Measurements from ENCODE around the gene DGKQ.
"Not testable (repeated sequence)": the region's sequence is repeated elsewhere in the genome, so short reads cannot be mapped to it uniquely, and the experiment has no call there.

DGKQ gene

GRCh38 chr4:948101-948935 lies 25.1 kb downstream of the DGKQ start:
- no peak for ATAC-seq (replicated peaks; ENCODE audit: extremely low read depth, poor library complexity, severe bottlenecking)
- Mint-ChIP-seq H3K4me3 (no peak overlapping the region), H3K4me1 (peaks cover 27% of the 10 kb centered on the region), H3K9me3 (no peaks in the 10 kb centered on the region), H3K27ac (ENCODE audit: low read depth) (peak overlapping the region; percentile 38), H3K27me3 (no peaks in the 10 kb centered on the region), H3K36me3 (ENCODE audit: insufficient read depth) (peaks cover 2% of the 10 kb centered on the region)
- no peak for DNase-seq (ENCODE audit: low spot score in 2 of 2)

- Mint-ChIP-seq H3K4me3 (no peak overlapping the region), H3K27me3 (no peaks in the 10 kb centered on the region), H3K9me3 (no peaks in the 10 kb centered on the region), H3K4me1 (peaks cover 27% of the 10 kb centered on the region), H3K36me3 (ENCODE audit: insufficient read depth) (peaks cover 2% of the 10 kb centered on the region), H3K27ac (ENCODE audit: low read depth) (no peak overlapping the region)
- DNase-seq (ENCODE audit: low spot score in 2 of 2) (no peak), ATAC-seq (replicated peaks; ENCODE audit: extremely low read depth, poor library complexity, severe bottlenecking) (no peak)
These were observed 25.8 kb downstream of the DGKQ start for GRCh38 chr4:947491-947971.

- peak overlapping the region; percentile 76 for H3K27ac Mint-ChIP-seq (ENCODE audit: low read depth)
These were observed 26.6 kb downstream of the DGKQ start for GRCh38 chr4:946517-947471.

GRCh38 chr4:946103-946450 lies 27.3 kb downstream of the DGKQ start:
- H3K36me3 Mint-ChIP-seq (ENCODE audit: insufficient read depth) = no peaks in the 10 kb centered on the region
- H3K27me3 Mint-ChIP-seq = no peaks in the 10 kb centered on the region
- H3K4me1 Mint-ChIP-seq = peaks cover 21% of the 10 kb centered on the region
- no peak for ATAC-seq (replicated peaks; ENCODE audit: extremely low read depth, poor library complexity, severe bottlenecking)
- H3K27ac Mint-ChIP-seq (ENCODE audit: low read depth) = peak overlapping the region; percentile 76
- H3K4me3 Mint-ChIP-seq = no peak overlapping the region
- no peak for DNase-seq (ENCODE audit: low spot score in 2 of 2)
- H3K9me3 Mint-ChIP-seq = no peaks in the 10 kb centered on the region

More at GRCh38 chr4:946517-947471, 26.6 kb downstream of the DGKQ start:
- Mint-ChIP-seq H3K27me3 (no peaks in the 10 kb centered on the region), H3K9me3 (no peaks in the 10 kb centered on the region), H3K36me3 (ENCODE audit: insufficient read depth) (peaks cover 2% of the 10 kb centered on the region), H3K4me3 (no peak overlapping the region), H3K4me1 (peaks cover 21% of the 10 kb centered on the region)
- no peak for ATAC-seq (replicated peaks; ENCODE audit: extremely low read depth, poor library complexity, severe bottlenecking)
- no peak for DNase-seq (ENCODE audit: low spot score in 2 of 2)

- peaks cover 21% of the 10 kb centered on the region for H3K4me1 Mint-ChIP-seq
- no peak overlapping the region for H3K4me3 Mint-ChIP-seq
- peak overlapping the region; percentile 76 for H3K27ac Mint-ChIP-seq (ENCODE audit: low read depth)
- no peak for DNase-seq (ENCODE audit: low spot score in 2 of 2)
- ATAC-seq (replicated peaks; ENCODE audit: extremely low read depth, poor library complexity, severe bottlenecking) = no peak
- H3K9me3 Mint-ChIP-seq = no peaks in the 10 kb centered on the region
- no peaks in the 10 kb centered on the region for H3K27me3 Mint-ChIP-seq
- H3K36me3 Mint-ChIP-seq (ENCODE audit: insufficient read depth) = no peaks in the 10 kb centered on the region
These were observed 27.9 kb downstream of the DGKQ start for GRCh38 chr4:945274-946102.

GRCh38 chr4:939508-939907 lies 33.9 kb downstream of the DGKQ start:
- not testable (repeated sequence) for H3K27me3 Mint-ChIP-seq; H3K36me3 Mint-ChIP-seq (ENCODE audit: insufficient read depth); H3K27ac Mint-ChIP-seq (ENCODE audit: low read depth); H3K9me3 Mint-ChIP-seq; ATAC-seq (replicated peaks; ENCODE audit: extremely low read depth, poor library complexity, severe bottlenecking); H3K4me3 Mint-ChIP-seq; DNase-seq (ENCODE audit: low spot score in 2 of 2)
- H3K4me1 Mint-ChIP-seq = peaks cover 17% of the 10 kb centered on the region

GRCh38 chr4:932713-933070 lies 40.7 kb downstream of the DGKQ start:
- H3K4me1 Mint-ChIP-seq = peaks cover 40% of the 10 kb centered on the region
- H3K36me3 Mint-ChIP-seq (ENCODE audit: insufficient read depth) = peaks cover 23% of the 10 kb centered on the region
- no peaks in the 10 kb centered on the region for H3K9me3 Mint-ChIP-seq
- H3K27me3 Mint-ChIP-seq = no peaks in the 10 kb centered on the region
- peak overlapping the region; percentile 93 for H3K4me3 Mint-ChIP-seq
- H3K27ac Mint-ChIP-seq (ENCODE audit: low read depth) = peak overlapping the region; percentile 91
- ATAC-seq (replicated peaks; ENCODE audit: extremely low read depth, poor library complexity, severe bottlenecking) (no peak), DNase-seq (ENCODE audit: low spot score in 2 of 2) (no peak)

- Mint-ChIP-seq H3K4me3 (peak within 1 kb of the TSS; percentile 93), H3K27ac (ENCODE audit: low read depth) (peak within 1 kb of the TSS; percentile 91), H3K4me1 (peaks cover 40% of the 10 kb centered on the region), H3K27me3 (no peaks in the 10 kb centered on the region), H3K36me3 (ENCODE audit: insufficient read depth) (peaks cover 23% of the 10 kb centered on the region), H3K9me3 (no peaks in the 10 kb centered on the region)
- ATAC-seq (replicated peaks; ENCODE audit: extremely low read depth, poor library complexity, severe bottlenecking) (peak; percentile 93), DNase-seq (ENCODE audit: low spot score in 2 of 2) (peak; percentile 95)
These were observed 41.2 kb downstream of the DGKQ start, which contains the start of the genes GAK and TMEM175 for GRCh38 chr4:931960-932712. Gene GAK, minus strand, starts transcription at chr4:932316. Its CDS starts 129 bp downstream, at chr4:932187. Gene TMEM175, plus strand, starts transcription at chr4:932460. Its CDS starts 15,280 bp downstream, at chr4:947740.

GRCh38 chr4:931194-931959 lies 42.0 kb downstream of the DGKQ start:
- Mint-ChIP-seq H3K27ac (ENCODE audit: low read depth) (peak overlapping the region; percentile 91), H3K4me1 (peaks cover 40% of the 10 kb centered on the region), H3K4me3 (peak overlapping the region; percentile 93), H3K27me3 (no peaks in the 10 kb centered on the region), H3K36me3 (ENCODE audit: insufficient read depth) (peaks cover 23% of the 10 kb centered on the region), H3K9me3 (no peaks in the 10 kb centered on the region)
- DNase-seq (ENCODE audit: low spot score in 2 of 2) = no peak
- ATAC-seq (replicated peaks; ENCODE audit: extremely low read depth, poor library complexity, severe bottlenecking) = peak; percentile 9

- Mint-ChIP-seq H3K9me3 (no peaks in the 10 kb centered on the region), H3K27ac (ENCODE audit: low read depth) (peak overlapping the region; percentile 91), H3K36me3 (ENCODE audit: insufficient read depth) (peaks cover 25% of the 10 kb centered on the region), H3K27me3 (no peaks in the 10 kb centered on the region), H3K4me1 (peaks cover 40% of the 10 kb centered on the region), H3K4me3 (peak overlapping the region; percentile 93)
- ATAC-seq (replicated peaks; ENCODE audit: extremely low read depth, poor library complexity, severe bottlenecking) = no peak
- DNase-seq (ENCODE audit: low spot score in 2 of 2) = no peak
These were observed 42.6 kb downstream of the DGKQ start for GRCh38 chr4:930827-931193.

- H3K27ac Mint-ChIP-seq (ENCODE audit: low read depth) = peak overlapping the region; percentile 91
- no peaks in the 10 kb centered on the region for H3K9me3 Mint-ChIP-seq
- no peak for DNase-seq (ENCODE audit: low spot score in 2 of 2)
- no peaks in the 10 kb centered on the region for H3K27me3 Mint-ChIP-seq
- H3K4me3 Mint-ChIP-seq = peak overlapping the region; percentile 93
- peaks cover 27% of the 10 kb centered on the region for H3K36me3 Mint-ChIP-seq (ENCODE audit: insufficient read depth)
- peaks cover 48% of the 10 kb centered on the region for H3K4me1 Mint-ChIP-seq
- ATAC-seq (replicated peaks; ENCODE audit: extremely low read depth, poor library complexity, severe bottlenecking) = no peak
These were observed 43.3 kb downstream of the DGKQ start for GRCh38 chr4:930028-930551.
